ENCODE measurements around the gene ANKRD60. TPM values are rescaled to one million over a fixed set of nuclear protein-coding genes. Genes with fewer than 3 reads are reported as not detected.

Gene ANKRD60
- total and polyA plus RNA-seq, 2 donors (not counting 1 experiment from before 2014, with no cell fraction given): 0.27 TPM; not detected in 1

DNA sequence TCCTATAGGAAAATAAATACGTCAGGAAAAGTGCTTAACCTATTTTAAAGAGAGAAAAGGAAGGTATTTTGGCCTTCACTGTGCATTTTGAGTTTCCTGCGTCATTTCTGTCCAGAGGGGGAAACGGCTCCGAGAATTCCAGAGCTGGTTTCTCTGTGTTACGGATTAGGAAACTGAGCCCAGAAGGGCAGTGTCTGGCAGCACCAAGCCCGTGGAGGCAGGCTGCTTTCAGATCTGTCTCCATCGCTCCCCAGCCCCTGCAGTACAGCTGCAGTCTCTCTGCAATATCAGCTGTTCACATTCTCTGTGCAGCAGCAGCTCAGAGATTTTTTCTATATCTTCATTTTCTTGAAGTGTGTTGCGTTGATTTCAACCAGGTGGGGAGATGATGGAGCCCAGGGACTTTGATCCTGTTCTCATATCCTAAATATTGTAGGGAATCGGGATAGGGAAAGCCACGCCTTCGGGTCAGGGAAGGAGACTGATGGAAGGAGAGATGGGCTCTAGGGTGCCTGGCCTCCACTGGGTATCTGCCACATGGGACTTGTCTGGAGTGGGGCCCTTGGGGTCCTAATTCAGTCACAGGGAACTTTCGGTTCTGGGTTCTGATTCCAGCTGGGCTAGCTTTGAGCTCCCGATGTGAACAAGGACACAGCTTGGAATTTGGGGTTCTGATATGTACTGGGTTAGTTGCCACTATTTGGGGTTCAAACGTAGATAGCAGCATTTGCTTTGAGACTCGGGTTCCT, 2.8 kb downstream of the ANKRD60 start:
- H3K27me3 ChIP-seq (replicated peaks in 1 of 4; ENCODE audit: control extremely low read depth in 1 of 4, control insufficient read depth in 3 of 4, insufficient read depth in 4 of 4, low read length in 3 of 4): peaks cover 2 to 72% (median 35%) of the 10 kb centered on the region in 4 experiments
- 79% methylated on average over 13 of the region's 15 CpGs for WGBS (ENCODE audit: insufficient coverage)
- intact Hi-C loops (cut with micrococcal nuclease): no loop called here
- ChIA-PET POLR2A (no interaction called here), CTCF (interaction anchor here (1.8 kb wide), 1 partner anchor 16 kb away, joined by 5 read pairs; no protein-coding TSS in a partner anchor)
- no peak overlapping the region for H3K27ac ChIP-seq (ENCODE audit: low read length in 2 of 2)
- ATAC-seq (ENCODE audit: low read depth) (no peak), DNase-seq (no peak)
- Mint-ChIP-seq H3K4me3 (no peak overlapping the region), H3K9me3 (ENCODE audit: insufficient read depth) (no peaks in the 10 kb centered on the region), H3K27me3 (peaks cover 72% of the 10 kb centered on the region), H3K27ac (no peak overlapping the region), H3K4me1 (peaks cover 18% of the 10 kb centered on the region)
- no peaks in the 10 kb centered on the region for H4K20me1 ChIP-seq (ENCODE audit: control insufficient read depth, insufficient read depth, low read length, poor library complexity, severe bottlenecking)
- TF ChIP-seq EZH2 (IDR thresholded peaks at IDR 0.05; ENCODE audit: borderline replicate concordance, insufficient read depth, low read depth, low read length, poor library complexity, severe bottlenecking) (no peak), CTCF (IDR thresholded peaks at IDR 0.05) (no peak)
- no peak overlapping the region for H3K9ac ChIP-seq (ENCODE audit: low read length)
- no peaks in the 10 kb centered on the region for H3K36me3 ChIP-seq (replicated peaks in 1 of 2; ENCODE audit: control extremely low read depth in 1 of 2, control insufficient read depth in 1 of 2, extremely low read depth in 1 of 2, insufficient read depth in 2 of 2, low read length in 1 of 2)
- H3K79me2 ChIP-seq (ENCODE audit: control insufficient read depth, insufficient read depth, low read length): no peaks in the 10 kb centered on the region
- H3K9me3 ChIP-seq (ENCODE audit: control extremely low read depth in 1 of 3, control insufficient read depth in 2 of 3, insufficient read depth in 1 of 3, low read length in 2 of 3): peaks cover 0 to 11% (median 2%) of the 10 kb centered on the region in 3 donors
- no peak overlapping the region for H3K4me2 ChIP-seq (replicated peaks; ENCODE audit: low read depth, low read length, poor library complexity, severe bottlenecking)
- H3K4me3 ChIP-seq (ENCODE audit: control extremely low read depth in 1 of 5, extremely low read depth in 1 of 5, insufficient read depth in 1 of 5, low read depth in 2 of 5, low read length in 4 of 5): no peak overlapping the region
- no peak overlapping the region for H2AFZ ChIP-seq (ENCODE audit: insufficient read depth, low read depth, low read length, poor library complexity, severe bottlenecking)
- H3K4me1 ChIP-seq (ENCODE audit: control insufficient read depth in 2 of 2, insufficient read depth in 2 of 2, low read length in 2 of 2): peaks cover 13 to 22% of the 10 kb centered on the region in 2 donors

GRCh38 chr20:58224974-58225373, 3.5 kb downstream of the ANKRD60 start:
- H3K4me3 ChIP-seq (ENCODE audit: control extremely low read depth in 1 of 5, extremely low read depth in 1 of 5, insufficient read depth in 1 of 5, low read depth in 2 of 5, low read length in 4 of 5): no peak overlapping the region
- no peak overlapping the region for H3K27ac Mint-ChIP-seq
- H3K4me3 Mint-ChIP-seq: no peak overlapping the region
- H3K4me1 Mint-ChIP-seq: peaks cover 18% of the 10 kb centered on the region
- no peaks in the 10 kb centered on the region for H3K79me2 ChIP-seq (ENCODE audit: control insufficient read depth, insufficient read depth, low read length)
- no peaks in the 10 kb centered on the region for H4K20me1 ChIP-seq (ENCODE audit: control insufficient read depth, insufficient read depth, low read length, poor library complexity, severe bottlenecking)
- no peak for DNase-seq
- no peaks in the 10 kb centered on the region for H3K36me3 ChIP-seq (replicated peaks in 1 of 2; ENCODE audit: control extremely low read depth in 1 of 2, control insufficient read depth in 1 of 2, extremely low read depth in 1 of 2, insufficient read depth in 2 of 2, low read length in 1 of 2)
- H3K27me3 Mint-ChIP-seq: peaks cover 78% of the 10 kb centered on the region
- H3K4me1 ChIP-seq (ENCODE audit: control insufficient read depth in 2 of 2, insufficient read depth in 2 of 2, low read length in 2 of 2): peaks cover 13 to 22% of the 10 kb centered on the region in 2 donors
- intact Hi-C loops (cut with micrococcal nuclease): no loop called here
- TF ChIP-seq CTCF (IDR thresholded peaks at IDR 0.05) (no peak), EZH2 (IDR thresholded peaks at IDR 0.05; ENCODE audit: borderline replicate concordance, insufficient read depth, low read depth, low read length, poor library complexity, severe bottlenecking) (no peak)
- CTCF ChIA-PET: interaction anchor here (1.8 kb wide), 1 partner anchor 15 kb away, joined by 5 read pairs; no protein-coding TSS in a partner anchor
- no peak overlapping the region for H2AFZ ChIP-seq (ENCODE audit: insufficient read depth, low read depth, low read length, poor library complexity, severe bottlenecking)
- POLR2A ChIA-PET: no interaction called here
- H3K27me3 ChIP-seq (replicated peaks in 1 of 4; ENCODE audit: control extremely low read depth in 1 of 4, control insufficient read depth in 3 of 4, insufficient read depth in 4 of 4, low read length in 3 of 4): peaks cover 2 to 76% (median 35%) of the 10 kb centered on the region in 4 experiments
- 60% methylated on average over 1 of the region's 5 CpGs for WGBS (ENCODE audit: insufficient coverage)
- H3K9me3 ChIP-seq (ENCODE audit: control extremely low read depth in 1 of 3, control insufficient read depth in 2 of 3, insufficient read depth in 1 of 3, low read length in 2 of 3): peaks cover 0 to 11% (median 2%) of the 10 kb centered on the region in 3 donors
- H3K9ac ChIP-seq (ENCODE audit: low read length): no peak overlapping the region
- ATAC-seq (ENCODE audit: low read depth): no peak
- H3K27ac ChIP-seq (ENCODE audit: low read length in 2 of 2): no peak overlapping the region
- H3K4me2 ChIP-seq (replicated peaks; ENCODE audit: low read depth, low read length, poor library complexity, severe bottlenecking): no peak overlapping the region
- H3K9me3 Mint-ChIP-seq (ENCODE audit: insufficient read depth): no peaks in the 10 kb centered on the region

Data from B cell (primary cell).